A673 (cell line): ENCODE results near the gene ZNF223. TPM values are rescaled to one million over a fixed set of nuclear protein-coding genes. Genes with fewer than 3 reads are reported as not detected.

Experiments
- BruUV-seq: library from RNA; stranded (reverse); fragments of 400-500 nt; replicated peaks from 2 replicates; lab custom pipeline; 2021; lab: Mats Ljungman, UMichigan
- CTCF ChIA-PET: fragments of 300-600 bp; sonication (Branson Sonifier 250); formaldehyde crosslinking; loops from one replicate; lab custom pipeline; 2022; ENCODE audit warnings: antibody characterized with exemption; lab: Charles Lee
- POLR2A ChIA-PET: fragments of 300-600 bp; sonication (Branson Sonifier 250); formaldehyde crosslinking; loops from one replicate; lab custom pipeline; 2022; ENCODE audit warnings: antibody characterized with exemption; ENCODE audit not compliant: low non-redundant PET; lab: Charles Lee
- DNase-seq: peaks from one replicate; pipeline ENCODE4 v3.0.0-alpha.2; 2015; ENCODE audit warnings: low spot score
- H3K27ac ChIP-seq: fragments of 200-600 bp; sonication (generic); 2 replicates; pipeline ENCODE4 v1.5.1; 2016; ENCODE audit warnings: mixed run types, low read depth, mild to moderate bottlenecking, mixed read lengths, antibody characterized with exemption, low read length; ENCODE audit not compliant: poor library complexity, severe bottlenecking
- H3K27me3 ChIP-seq: fragments of 200-600 bp; sonication (generic); replicated peaks from 2 replicates; pipeline ENCODE4 v1.6.1; 2017; ENCODE audit warnings: mixed run types, low read depth, mild to moderate bottlenecking, mixed read lengths, antibody characterized with exemption, low read length; ENCODE audit not compliant: insufficient read depth, poor library complexity
- H3K36me3 ChIP-seq: fragments of 200-600 bp; sonication (generic); 2 replicates; pipeline ENCODE4 v1.6.1; 2016; ENCODE audit warnings: mixed run types, mild to moderate bottlenecking, mixed read lengths, antibody characterized with exemption, low read length; ENCODE audit not compliant: insufficient read depth, poor library complexity, severe bottlenecking
- H3K4me1 ChIP-seq: fragments of 200-600 bp; sonication (generic); 2 replicates; pipeline ENCODE4 v1.6.1; 2017; ENCODE audit warnings: mixed run types, mild to moderate bottlenecking, mixed read lengths, antibody characterized with exemption, low read length; ENCODE audit not compliant: insufficient read depth, poor library complexity, severe bottlenecking
- H3K4me3 ChIP-seq: fragments of 200-600 bp; sonication (generic); 2 replicates; pipeline ENCODE4 v1.5.1; 2016; ENCODE audit warnings: low read depth, mixed run types, mild to moderate bottlenecking, mixed read lengths, low read length; ENCODE audit not compliant: poor library complexity, severe bottlenecking
- H3K9me3 ChIP-seq: fragments of 200-600 bp; sonication (generic); 2 replicates; pipeline ENCODE4 v1.6.1; 2016; ENCODE audit warnings: mixed run types, low read depth, mild to moderate bottlenecking, mixed read lengths, antibody characterized with exemption, low read length; ENCODE audit not compliant: poor library complexity, severe bottlenecking
- CTCF ChIP-seq: fragments of 300-800, 200-600 bp; sonication (generic); conservative IDR thresholded peaks from 2 replicates; pipeline ENCODE4 v1.5.1; 2017; ENCODE audit warnings: low read depth, mild to moderate bottlenecking, antibody characterized with exemption, low read length, moderate library complexity, mixed read lengths
- EZH2 ChIP-seq: fragments of 200-600 bp; sonication (generic); IDR thresholded peaks from 2 replicates; pipeline ENCODE4 v1.6.1; 2017; ENCODE audit warnings: borderline replicate concordance, low read depth, mild to moderate bottlenecking, mixed read lengths, antibody characterized with exemption, low read length; ENCODE audit not compliant: poor library complexity, severe bottlenecking
- intact Hi-C: fragments of 100-400 bp; cut with micrococcal nuclease; formaldehyde crosslinking; loops from one replicate; pipeline ENCODE4 v1.10.0; 2022; ENCODE audit not compliant: unreplicated experiment
- total RNA-seq: library from RNA; stranded (reverse); gene quantifications from 2 replicates; pipeline ENCODE4 v1.2.3, GENCODE V29; 2021

ZNF223 gene
- total RNA-seq, 1 experiment from 2014 or later = 5.6 TPM

DNA sequence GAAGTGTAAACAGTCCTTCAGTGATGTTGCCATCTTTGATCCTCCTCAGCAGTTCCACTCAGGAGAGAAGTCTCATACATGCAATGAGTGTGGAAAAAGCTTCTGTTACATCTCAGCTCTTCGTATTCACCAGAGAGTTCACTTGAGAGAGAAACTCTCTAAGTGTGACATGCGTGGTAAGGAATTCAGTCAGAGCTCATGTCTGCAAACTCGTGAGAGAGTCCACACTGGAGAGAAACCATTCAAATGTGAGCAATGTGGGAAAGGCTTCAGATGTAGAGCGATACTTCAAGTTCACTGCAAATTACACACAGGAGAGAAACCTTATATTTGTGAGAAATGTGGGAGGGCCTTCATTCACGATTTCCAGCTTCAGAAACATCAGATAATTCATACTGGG is 41.4 kb upstream of the ZNF223 start:
- no TSS peak for BruUV-seq

DNA sequence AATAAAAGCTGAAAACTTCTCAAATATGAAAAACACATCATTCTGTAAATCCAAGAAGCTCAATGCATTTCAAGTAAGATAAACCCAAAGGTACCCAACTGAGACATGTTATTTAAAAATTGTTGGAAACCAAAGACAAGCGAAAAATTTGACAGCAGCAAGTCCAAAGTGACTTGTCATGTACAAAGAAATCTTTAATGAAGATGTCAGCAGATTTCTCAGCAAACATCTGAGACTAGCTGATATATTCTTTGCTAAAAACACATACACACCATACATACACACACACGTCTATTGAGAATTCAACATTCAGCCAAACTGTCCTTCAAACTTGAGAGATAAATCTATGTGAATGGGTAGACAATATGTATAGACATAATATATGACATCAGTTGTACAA is 32.3 kb upstream of the ZNF223 start:
- POLR2A ChIA-PET = no interaction called here

More for the DNA sequence above, 41.4 kb upstream of the ZNF223 start:
- TF ChIP-seq CTCF = no peak
- TF ChIP-seq EZH2 = no peak
- Histone ChIP-seq H3K9me3 (peaks cover 43% of the 10 kb centered on the region), H3K4me1 (no peaks in the 10 kb centered on the region), H3K27ac (no peak overlapping the region), H3K4me3 (no peak overlapping the region), H3K36me3 (peaks cover 51% of the 10 kb centered on the region), H3K27me3 (no peaks in the 10 kb centered on the region)
- CTCF ChIA-PET = no interaction called here
- DNase-seq = no peak
- intact Hi-C loops = no loop called here
- POLR2A ChIA-PET = no interaction called here

GRCh38 chr19:44021221-44021620 is 30.6 kb upstream of the ZNF223 start:
- Histone ChIP-seq H3K36me3 (no peaks in the 10 kb centered on the region), H3K27me3 (no peaks in the 10 kb centered on the region), H3K4me3 (no peak overlapping the region), H3K27ac (no peak overlapping the region), H3K9me3 (no peaks in the 10 kb centered on the region), H3K4me1 (no peaks in the 10 kb centered on the region)
- intact Hi-C loops = no loop called here
- no peak for DNase-seq
- CTCF ChIA-PET = no interaction called here
- POLR2A ChIA-PET = no interaction called here
- TF ChIP-seq CTCF (no peak), EZH2 (no peak)
- BruUV-seq = no TSS peak

More for the DNA sequence above, 32.3 kb upstream of the ZNF223 start:
- H3K27me3 ChIP-seq = no peaks in the 10 kb centered on the region
- no TSS peak for BruUV-seq
- H3K9me3 ChIP-seq = no peaks in the 10 kb centered on the region
- intact Hi-C loops = no loop called here
- no peak overlapping the region for H3K27ac ChIP-seq
- no peak overlapping the region for H3K4me3 ChIP-seq
- CTCF ChIA-PET = no interaction called here
- H3K36me3 ChIP-seq = no peaks in the 10 kb centered on the region
- TF ChIP-seq EZH2 = no peak
- TF ChIP-seq CTCF = no peak
- H3K4me1 ChIP-seq = no peaks in the 10 kb centered on the region
- DNase-seq = no peak
